GM21619 (cell line): ENCODE results near the gene USP40.

Experiments
- ATAC-seq: cut with Tn5 transposase; IDR thresholded peaks from one replicate; pipeline ENCODE4 v1.9.1; 2021; ENCODE audit not compliant: unreplicated experiment

The USP40 gene

GRCh38 chr2:233479616-233480489 lies 86.7 kb downstream of the USP40 start:
- no peak for ATAC-seq

- no peak for ATAC-seq
Measured at GRCh38 chr2:233477548-233478433, 88.8 kb downstream of the USP40 start.

- ATAC-seq: no peak
Measured at GRCh38 chr2:233476651-233477547, 89.7 kb downstream of the USP40 start.

GRCh38 chr2:233476063-233476410 lies 90.5 kb downstream of the USP40 start:
- ATAC-seq: no peak

GRCh38 chr2:233474308-233475160 lies 92.0 kb downstream of the USP40 start:
- no peak for ATAC-seq

- no peak for ATAC-seq
Measured at GRCh38 chr2:233473878-233474277, 92.7 kb downstream of the USP40 start.

GRCh38 chr2:233473386-233473791 lies 93.2 kb downstream of the USP40 start:
- ATAC-seq: no peak

- ATAC-seq: no peak
Measured at GRCh38 chr2:233471291-233472035, 95.1 kb downstream of the USP40 start.

- no peak for ATAC-seq
Measured at GRCh38 chr2:233470839-233471238, 95.7 kb downstream of the USP40 start.

- ATAC-seq: no peak
Measured at GRCh38 chr2:233470011-233470687, 96.4 kb downstream of the USP40 start.

GRCh38 chr2:233469261-233470010 lies 97.1 kb downstream of the USP40 start:
- no peak for ATAC-seq

GRCh38 chr2:233468741-233469110 lies 97.9 kb downstream of the USP40 start:
- ATAC-seq: no peak

- ATAC-seq: no peak
Measured at GRCh38 chr2:233468047-233468740, 98.4 kb downstream of the USP40 start.

- ATAC-seq: no peak
Measured at GRCh38 chr2:233466991-233467603, 99.5 kb downstream of the USP40 start.

- no peak for ATAC-seq
Measured at GRCh38 chr2:233464531-233465240, 101.9 kb downstream of the USP40 start.

- ATAC-seq: no peak
Measured at GRCh38 chr2:233464056-233464455, 102.5 kb downstream of the USP40 start.
